IMR-90 (cell line): ENCODE measurements around the gene PLSCR2. TPM values are rescaled to one million over a fixed set of nuclear protein-coding genes. Genes with fewer than 3 reads are reported as not detected.
"Not testable (repeated sequence)": the region's sequence is repeated elsewhere in the genome, so short reads cannot be mapped to it uniquely, and the experiment has no call there.

Experiments
- ATAC-seq: fragments of 200-7000 bp; cut with Tn5 transposase; 2 replicates; pipeline ENCODE4 v1.9.1; 2020; ENCODE audit warnings: low read depth, mild to moderate bottlenecking, moderate library complexity
- BruUV-seq: library from RNA; stranded (reverse); fragments of 400-500 nt; replicated peaks from 2 replicates; lab custom pipeline; 2021; lab: Mats Ljungman, UMichigan
- CTCF ChIA-PET: fragments of 300-600 bp; formaldehyde crosslinking; extraction: SDS; loops from one replicate; lab custom pipeline; 2021; ENCODE audit warnings: antibody characterized with exemption; lab: Yijun Ruan, JAX
- POLR2A ChIA-PET: fragments of 300-600 bp; sonication (Branson Sonifier 250); formaldehyde crosslinking; loops from one replicate; lab custom pipeline; 2022; ENCODE audit warnings: antibody characterized with exemption; ENCODE audit not compliant: unreplicated experiment; lab: Charles Lee
- DNase-seq: peaks from one replicate; pipeline ENCODE4 v3.0.0; 2013
- H2AFZ ChIP-seq: replicated peaks from 2 replicates; pipeline ENCODE3; 2013; ENCODE audit warnings: low read length, mild to moderate bottlenecking; ENCODE audit not compliant: poor library complexity
- H2AK5ac ChIP-seq: 2 replicates; pipeline ENCODE4 v1.6.1; 2013; ENCODE audit warnings: low read depth, low read length, inconsistent platforms
- H2AK9ac ChIP-seq: replicated peaks from 2 replicates; pipeline ENCODE3; 2013; ENCODE audit warnings: mild to moderate bottlenecking, low read depth, low read length, moderate library complexity; ENCODE audit not compliant: poor library complexity
- H2BK120ac ChIP-seq: 2 replicates; pipeline ENCODE4 v1.6.1; 2013; ENCODE audit warnings: low read depth, low read length, inconsistent platforms
- H2BK15ac ChIP-seq: 3 replicates; pipeline ENCODE4 v1.6.1; 2013; ENCODE audit warnings: low read depth, low read length, inconsistent platforms
- H2BK20ac ChIP-seq: 2 replicates; pipeline ENCODE4 v1.6.1; 2013; ENCODE audit warnings: low read depth, mild to moderate bottlenecking, inconsistent platforms, low read length, moderate library complexity
- H2BK5ac ChIP-seq: 2 replicates; pipeline ENCODE4 v1.6.1; 2013; ENCODE audit warnings: mild to moderate bottlenecking, low read depth, low read length, inconsistent platforms; ENCODE audit not compliant: poor library complexity, severe bottlenecking
- H3K14ac ChIP-seq: replicated peaks from 2 replicates; pipeline ENCODE4 v1.6.1; 2013; ENCODE audit warnings: low read depth, low read length, inconsistent platforms
- H3K18ac ChIP-seq: 2 replicates; pipeline ENCODE4 v1.6.1; 2013; ENCODE audit warnings: low read depth, low read length, control low read depth
- H3K23ac ChIP-seq: 2 replicates; pipeline ENCODE4 v1.6.1; 2013; ENCODE audit warnings: low read depth, low read length, inconsistent platforms
- H3K27ac ChIP-seq: 2 replicates; pipeline ENCODE4 v1.5.1; 2013; ENCODE audit warnings: mild to moderate bottlenecking, control low read depth, low read length; ENCODE audit not compliant: insufficient read depth
- H3K27me3 ChIP-seq: 2 replicates; pipeline ENCODE4 v1.6.1; 2013; ENCODE audit warnings: low read length; ENCODE audit not compliant: control insufficient read depth, insufficient read depth
- H3K36me3 ChIP-seq: 2 replicates; pipeline ENCODE4 v1.6.1; 2013; ENCODE audit warnings: low read length, mixed read lengths; ENCODE audit not compliant: control insufficient read depth, insufficient read depth
- H3K4ac ChIP-seq: 2 replicates; pipeline ENCODE4 v1.6.1; 2013; ENCODE audit warnings: low read depth, low read length, inconsistent platforms
- H3K4me1 ChIP-seq: 2 replicates; pipeline ENCODE4 v1.6.1; 2013; ENCODE audit warnings: low read length, mixed read lengths; ENCODE audit not compliant: control insufficient read depth, insufficient read depth
- H3K4me2 ChIP-seq: 2 replicates; pipeline ENCODE4 v1.6.1; 2013; ENCODE audit warnings: low read depth, mild to moderate bottlenecking, control low read depth, low read length, moderate library complexity
- H3K4me3 ChIP-seq: 2 replicates; pipeline ENCODE4 v1.5.1; 2013; ENCODE audit warnings: low read depth, mild to moderate bottlenecking, control low read depth, low read length, moderate library complexity; ENCODE audit not compliant: insufficient read depth
- H3K56ac ChIP-seq: 2 replicates; pipeline ENCODE4 v1.6.1; 2013; ENCODE audit warnings: low read length, inconsistent platforms; ENCODE audit not compliant: insufficient read depth; ENCODE audit errors: extremely low read depth
- H3K79me1 ChIP-seq, 2 experiments: 2 replicates each; pipeline ENCODE4 v1.6.1; 2013; ENCODE audit warnings: low read length in 2 of 2, inconsistent platforms in 1 of 2, low read depth in 1 of 2
- H3K9ac ChIP-seq: 2 replicates; pipeline ENCODE4 v1.6.1; 2013; ENCODE audit warnings: low read depth, low read length, control low read depth
- H3K9me1 ChIP-seq: 2 replicates; pipeline ENCODE4 v1.6.1; 2013; ENCODE audit warnings: low read length, inconsistent platforms; ENCODE audit not compliant: insufficient read depth
- H3K9me3 ChIP-seq: 2 replicates; pipeline ENCODE4 v1.6.1; 2013; ENCODE audit warnings: low read length; ENCODE audit not compliant: control insufficient read depth, insufficient read depth
- H4K20me1 ChIP-seq: 2 replicates; pipeline ENCODE4 v1.6.1; 2013; ENCODE audit warnings: low read length, inconsistent platforms; ENCODE audit not compliant: insufficient read depth
- H4K5ac ChIP-seq: 2 replicates; pipeline ENCODE4 v1.6.1; 2013; ENCODE audit warnings: mild to moderate bottlenecking, low read depth, low read length, control low read depth
- H4K8ac ChIP-seq, 2 experiments: 2 replicates each; pipeline ENCODE4 v1.6.1; 2013; ENCODE audit warnings: low read depth in 2 of 2, low read length in 2 of 2, control low read depth in 1 of 2, inconsistent platforms in 1 of 2
- H4K91ac ChIP-seq: 2 replicates; pipeline ENCODE4 v1.6.1; 2013; ENCODE audit warnings: low read depth, low read length, inconsistent platforms; ENCODE audit not compliant: insufficient read depth
- WGBS, 2 experiments: methylation state at CpG; one replicate each; pipeline versions ENCODE4 v1.1.5 to v1.1.7; 2013; ENCODE audit warnings: missing lambda C conversion rate in 2 of 2; ENCODE audit not compliant: insufficient read length in 1 of 2; ENCODE audit errors: extremely low coverage in 2 of 2; 5-methylcytosine and 5-hydroxymethylcytosine counted together
- dilution Hi-C: fragments of 300-500 bp; cut with HindIII; formaldehyde crosslinking; loops from one replicate; pipeline ENCODE4 v1.14.3; 2018; ENCODE audit warnings: low sequenced_read_pairs; ENCODE audit not compliant: unreplicated experiment
- in situ Hi-C: fragments of 300-500 bp; cut with MboI; formaldehyde crosslinking; loops from 3 replicates; pipeline ENCODE4 v1.14.3; 2019; ENCODE audit warnings: low sequenced_read_pairs, inconsistent platforms, mixed read lengths
- intact Hi-C: fragments of 100-400 bp; cut with micrococcal nuclease; formaldehyde crosslinking; loops from 2 replicates; pipeline ENCODE4 v1.10.0; 2022
- polyA plus RNA-seq, 3 experiments: library from polyadenylated mRNA; depleted of rRNA; stranded (reverse); fragments of >200 nt; gene quantifications; 2 replicates each; pipeline ENCODE4 v1.2.3, GENCODE V29; 2012; ENCODE audit warnings: low replicate concordance in 1 of 3
- total RNA-seq: library from RNA; depleted of rRNA; stranded (reverse); fragments of >200 nt; gene quantifications from 2 replicates; pipeline ENCODE4 v1.2.3, GENCODE V29; 2012

Gene PLSCR2
- total and polyA plus RNA-seq, 2 of the 4 experiments (the other 2 are of a cell fraction), result not detected

- H3K36me3 ChIP-seq, H3K23ac ChIP-seq, ATAC-seq, H3K9me3 ChIP-seq, H3K4me2 ChIP-seq, H3K27me3 ChIP-seq, H2BK15ac ChIP-seq, H4K5ac ChIP-seq, H3K4ac ChIP-seq, POLR2A ChIA-PET, intact Hi-C loops, H4K91ac ChIP-seq, H2BK20ac ChIP-seq, H2AK9ac ChIP-seq, H2AK5ac ChIP-seq, in situ Hi-C loops, H2AFZ ChIP-seq, H3K4me1 ChIP-seq, H3K14ac ChIP-seq, H3K18ac ChIP-seq, H4K8ac ChIP-seq, CTCF ChIA-PET, H2BK5ac ChIP-seq, H4K20me1 ChIP-seq, H2BK120ac ChIP-seq, H3K79me1 ChIP-seq, H3K9me1 ChIP-seq, H3K56ac ChIP-seq, dilution Hi-C loops, DNase-seq, H3K27ac ChIP-seq, H3K9ac ChIP-seq, H3K4me3 ChIP-seq, BruUV-seq: not testable (repeated sequence)
- 90% methylated on average over 2 of the region's 5 CpGs; no CpG with 5 or more reads in 1 of the 2 experiments for WGBS, 2 experiments
These were observed 56.6 kb downstream of the PLSCR2 start for GRCh38 chr3:146412711-146413110.
